Stimulated activated CD4-positive, alpha-beta T cell treated with anti-CD3 and anti-CD28 coated beads, Interleukin-1b, Interleukin-23, amount 100 ng/mL, for 1 hour (primary cell): ENCODE results near the gene ODAD2.

Source experiments
- DNase-seq, 2 donors: peaks; one replicate each; pipeline ENCODE4 v3.0.0-alpha.2; 2020; ENCODE audit warnings: low read depth in 2 of 2

ODAD2 gene

DNA sequence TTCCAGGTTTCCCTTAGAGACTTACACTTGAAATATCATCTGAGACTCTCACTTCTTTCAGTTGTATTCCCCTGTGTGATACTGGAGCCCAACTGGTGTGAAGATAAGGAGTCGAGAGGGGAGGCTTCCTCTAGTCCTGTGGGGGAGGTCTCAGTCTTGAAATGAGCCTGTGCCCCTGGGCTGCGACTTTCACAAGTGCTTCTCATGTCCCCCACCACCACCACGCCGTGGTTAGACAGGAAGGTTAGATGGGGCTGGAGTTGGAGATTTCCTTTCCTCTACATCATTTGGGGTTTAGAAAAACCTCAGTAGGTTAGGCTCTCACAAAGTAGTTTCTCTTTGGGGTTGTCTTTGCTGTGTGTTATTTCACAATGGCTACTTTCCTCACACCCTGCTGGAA, 227.6 kb downstream of the ODAD2 start:
- DNase-seq: no peak

DNA sequence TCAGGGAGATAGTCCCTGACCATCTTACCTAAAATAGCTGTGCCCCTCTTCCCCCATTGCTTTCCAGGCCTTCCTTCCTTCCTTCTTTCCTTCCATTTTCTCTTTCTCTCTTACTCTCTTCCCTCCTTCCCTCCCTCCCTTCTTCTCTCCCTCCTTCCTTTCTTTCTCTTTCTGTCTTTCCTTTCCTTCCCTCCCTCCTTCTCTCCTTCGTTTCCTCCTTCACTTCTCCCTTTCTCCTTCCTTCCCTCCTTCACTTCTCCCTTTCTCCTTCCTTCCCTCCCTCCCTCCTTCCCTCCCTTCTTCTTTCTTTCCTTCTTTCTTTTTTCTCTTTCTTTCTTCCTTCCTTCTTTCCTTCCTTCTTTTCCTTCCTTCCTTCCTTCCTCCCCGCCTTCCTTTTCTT, 228.7 kb downstream of the ODAD2 start:
- no peak for DNase-seq
